WTC11 (cell line): ENCODE data around the gene PHKB.

Experiments
- CREM ChIP-seq: sonication (generic); formaldehyde crosslinking; IDR thresholded peaks from 2 replicates; pipeline ENCODE4 v1.8.1; 2022; ENCODE audit warnings: mild to moderate bottlenecking, missing genetic modification reagents, moderate library complexity
- ETV6 ChIP-seq: sonication (generic); formaldehyde crosslinking; IDR thresholded peaks from 2 replicates; pipeline ENCODE4 v1.8.1; 2022; ENCODE audit warnings: mild to moderate bottlenecking, missing genetic modification reagents
- GABPB1 ChIP-seq: sonication (generic); formaldehyde crosslinking; IDR thresholded peaks from 2 replicates; pipeline ENCODE4 v1.8.1; 2023; ENCODE audit warnings: mild to moderate bottlenecking, missing genetic modification reagents
- SP1 ChIP-seq: sonication (generic); formaldehyde crosslinking; conservative IDR thresholded peaks from 2 replicates; pipeline ENCODE4 v1.8.1; 2022; ENCODE audit warnings: missing genetic modification reagents
- ZNF138 ChIP-seq: sonication (generic); formaldehyde crosslinking; conservative IDR thresholded peaks from 2 replicates; pipeline ENCODE4 v1.8.1; 2022; ENCODE audit warnings: mild to moderate bottlenecking, moderate library complexity, missing genetic modification reagents
- ZNF263 ChIP-seq: sonication (generic); formaldehyde crosslinking; IDR thresholded peaks from 2 replicates; pipeline ENCODE4 v1.8.1; 2022; ENCODE audit warnings: low read depth, mild to moderate bottlenecking, moderate library complexity, missing genetic modification reagents
- TF ChIP-seq, protein P1 (sequence below): sonication (generic); formaldehyde crosslinking; IDR thresholded peaks from 2 replicates; pipeline ENCODE4 v1.8.0; 2022; ENCODE audit warnings: mild to moderate bottlenecking, missing genetic modification reagents
- TF ChIP-seq, protein P2 (sequence below): fragments of 200-600 bp; IDR thresholded peaks from 2 replicates; pipeline ENCODE4 v1.8.0; 2022; ENCODE audit warnings: antibody characterized with exemption
- TF ChIP-seq, protein P3 (sequence below): sonication (generic); formaldehyde crosslinking; IDR thresholded peaks from 2 replicates; pipeline ENCODE4 v1.8.1; 2022; ENCODE audit warnings: mild to moderate bottlenecking, missing genetic modification reagents, moderate library complexity, borderline replicate concordance
- TF ChIP-seq, protein P4 (sequence below): sonication (generic); formaldehyde crosslinking; IDR thresholded peaks from 2 replicates; pipeline ENCODE4 v1.8.0; 2022; ENCODE audit warnings: mild to moderate bottlenecking, missing genetic modification reagents

DNA sequence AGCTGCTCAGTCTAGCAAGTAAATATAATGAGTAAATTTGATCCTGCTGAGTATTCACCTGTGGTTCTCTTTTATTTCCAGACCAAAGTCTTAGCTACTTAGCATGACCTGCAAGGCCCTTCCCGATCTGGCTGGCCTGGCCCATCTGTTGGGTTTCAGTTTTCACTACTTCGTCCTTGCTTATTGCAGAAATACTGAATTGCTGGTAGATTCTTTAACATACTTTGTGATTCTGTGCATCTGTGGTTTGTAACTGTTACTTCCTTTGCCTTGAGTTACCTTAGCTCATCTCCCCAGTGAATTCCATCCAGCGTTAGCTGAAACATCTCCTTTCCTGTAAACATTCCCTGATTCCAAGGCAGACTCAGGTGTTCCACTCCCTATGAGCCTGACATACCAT lies 131.1 kb downstream of the PHKB start:
- TF ChIP-seq, protein P1, sequence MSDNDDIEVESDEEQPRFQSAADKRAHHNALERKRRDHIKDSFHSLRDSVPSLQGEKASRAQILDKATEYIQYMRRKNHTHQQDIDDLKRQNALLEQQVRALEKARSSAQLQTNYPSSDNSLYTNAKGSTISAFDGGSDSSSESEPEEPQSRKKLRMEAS (CRISPR knock-in tag): no peak
- TF ChIP-seq ETV6: no peak
- TF ChIP-seq, protein P2, sequence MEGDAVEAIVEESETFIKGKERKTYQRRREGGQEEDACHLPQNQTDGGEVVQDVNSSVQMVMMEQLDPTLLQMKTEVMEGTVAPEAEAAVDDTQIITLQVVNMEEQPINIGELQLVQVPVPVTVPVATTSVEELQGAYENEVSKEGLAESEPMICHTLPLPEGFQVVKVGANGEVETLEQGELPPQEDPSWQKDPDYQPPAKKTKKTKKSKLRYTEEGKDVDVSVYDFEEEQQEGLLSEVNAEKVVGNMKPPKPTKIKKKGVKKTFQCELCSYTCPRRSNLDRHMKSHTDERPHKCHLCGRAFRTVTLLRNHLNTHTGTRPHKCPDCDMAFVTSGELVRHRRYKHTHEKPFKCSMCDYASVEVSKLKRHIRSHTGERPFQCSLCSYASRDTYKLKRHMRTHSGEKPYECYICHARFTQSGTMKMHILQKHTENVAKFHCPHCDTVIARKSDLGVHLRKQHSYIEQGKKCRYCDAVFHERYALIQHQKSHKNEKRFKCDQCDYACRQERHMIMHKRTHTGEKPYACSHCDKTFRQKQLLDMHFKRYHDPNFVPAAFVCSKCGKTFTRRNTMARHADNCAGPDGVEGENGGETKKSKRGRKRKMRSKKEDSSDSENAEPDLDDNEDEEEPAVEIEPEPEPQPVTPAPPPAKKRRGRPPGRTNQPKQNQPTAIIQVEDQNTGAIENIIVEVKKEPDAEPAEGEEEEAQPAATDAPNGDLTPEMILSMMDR: no peak
- no peak for TF ChIP-seq ZNF138 (CRISPR knock-in tag)
- TF ChIP-seq, protein P3, sequence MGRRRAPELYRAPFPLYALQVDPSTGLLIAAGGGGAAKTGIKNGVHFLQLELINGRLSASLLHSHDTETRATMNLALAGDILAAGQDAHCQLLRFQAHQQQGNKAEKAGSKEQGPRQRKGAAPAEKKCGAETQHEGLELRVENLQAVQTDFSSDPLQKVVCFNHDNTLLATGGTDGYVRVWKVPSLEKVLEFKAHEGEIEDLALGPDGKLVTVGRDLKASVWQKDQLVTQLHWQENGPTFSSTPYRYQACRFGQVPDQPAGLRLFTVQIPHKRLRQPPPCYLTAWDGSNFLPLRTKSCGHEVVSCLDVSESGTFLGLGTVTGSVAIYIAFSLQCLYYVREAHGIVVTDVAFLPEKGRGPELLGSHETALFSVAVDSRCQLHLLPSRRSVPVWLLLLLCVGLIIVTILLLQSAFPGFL: no peak
- TF ChIP-seq SP1 (CRISPR knock-in tag): no peak
- no peak for TF ChIP-seq ZNF263
- TF ChIP-seq, protein P4, sequence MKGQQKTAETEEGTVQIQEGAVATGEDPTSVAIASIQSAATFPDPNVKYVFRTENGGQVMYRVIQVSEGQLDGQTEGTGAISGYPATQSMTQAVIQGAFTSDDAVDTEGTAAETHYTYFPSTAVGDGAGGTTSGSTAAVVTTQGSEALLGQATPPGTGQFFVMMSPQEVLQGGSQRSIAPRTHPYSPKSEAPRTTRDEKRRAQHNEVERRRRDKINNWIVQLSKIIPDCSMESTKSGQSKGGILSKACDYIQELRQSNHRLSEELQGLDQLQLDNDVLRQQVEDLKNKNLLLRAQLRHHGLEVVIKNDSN (CRISPR knock-in tag): no peak
- TF ChIP-seq CREM: no peak
- no peak for TF ChIP-seq GABPB1 (CRISPR knock-in tag)
